IMR-90 (cell line): ENCODE data around the gene IL24.

Source experiments
- POLR2A ChIP-seq: IDR thresholded peaks from 2 replicates; pipeline ENCODE4 v1.6.1; 2012; ENCODE audit warnings: mild to moderate bottlenecking, low read depth, low read length
- SMC3 ChIP-seq: fragments of 150-350 bp; IDR thresholded peaks from 2 replicates; pipeline ENCODE4 v1.6.1; 2016; ENCODE audit warnings: low read depth, mild to moderate bottlenecking, antibody characterized with exemption, low read length, moderate library complexity
- TF ChIP-seq, protein P1 (sequence below): conservative IDR thresholded peaks from 2 replicates; pipeline ENCODE4 v1.5.1; 2012; ENCODE audit warnings: mild to moderate bottlenecking, low read depth, low read length, improper control_type of control experiment

DNA sequence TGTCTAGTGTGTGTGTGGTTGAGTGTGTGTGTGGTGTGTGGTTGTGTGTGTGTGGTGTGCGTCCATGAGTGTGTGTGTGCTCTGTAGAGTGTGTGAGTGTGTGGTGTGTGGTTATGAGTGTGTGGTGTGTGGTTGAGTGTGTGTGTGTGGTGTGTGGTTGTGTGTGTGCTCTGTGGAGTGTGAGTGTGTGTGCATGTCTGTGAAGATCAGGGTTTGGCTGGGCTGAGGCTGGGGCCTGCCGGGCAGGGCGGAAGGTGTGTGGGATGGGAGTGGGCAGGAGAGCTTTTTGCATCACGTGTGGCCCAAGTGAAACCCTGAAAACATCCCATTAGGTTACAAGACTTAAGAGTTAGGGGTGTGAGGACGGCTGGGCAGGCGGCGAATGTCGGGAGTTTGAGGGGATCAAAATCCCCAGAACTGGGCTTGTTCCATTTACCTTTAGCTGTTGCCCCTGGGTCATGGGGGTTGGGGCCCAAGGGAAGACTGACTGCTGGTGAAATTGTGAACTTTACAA, 27.4 kb downstream of the IL24 start:
- no peak for TF ChIP-seq POLR2A
- TF ChIP-seq, protein P1, sequence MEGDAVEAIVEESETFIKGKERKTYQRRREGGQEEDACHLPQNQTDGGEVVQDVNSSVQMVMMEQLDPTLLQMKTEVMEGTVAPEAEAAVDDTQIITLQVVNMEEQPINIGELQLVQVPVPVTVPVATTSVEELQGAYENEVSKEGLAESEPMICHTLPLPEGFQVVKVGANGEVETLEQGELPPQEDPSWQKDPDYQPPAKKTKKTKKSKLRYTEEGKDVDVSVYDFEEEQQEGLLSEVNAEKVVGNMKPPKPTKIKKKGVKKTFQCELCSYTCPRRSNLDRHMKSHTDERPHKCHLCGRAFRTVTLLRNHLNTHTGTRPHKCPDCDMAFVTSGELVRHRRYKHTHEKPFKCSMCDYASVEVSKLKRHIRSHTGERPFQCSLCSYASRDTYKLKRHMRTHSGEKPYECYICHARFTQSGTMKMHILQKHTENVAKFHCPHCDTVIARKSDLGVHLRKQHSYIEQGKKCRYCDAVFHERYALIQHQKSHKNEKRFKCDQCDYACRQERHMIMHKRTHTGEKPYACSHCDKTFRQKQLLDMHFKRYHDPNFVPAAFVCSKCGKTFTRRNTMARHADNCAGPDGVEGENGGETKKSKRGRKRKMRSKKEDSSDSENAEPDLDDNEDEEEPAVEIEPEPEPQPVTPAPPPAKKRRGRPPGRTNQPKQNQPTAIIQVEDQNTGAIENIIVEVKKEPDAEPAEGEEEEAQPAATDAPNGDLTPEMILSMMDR: no peak
- no peak for TF ChIP-seq SMC3
